Upper lobe of right lung (tissue), 1 donor: Measurements from ENCODE around the gene LIPF. TPM values are rescaled to one million over a fixed set of nuclear protein-coding genes. Genes with fewer than 3 reads are reported as not detected.

Experiments used
- ATAC-seq: fragments of 200-7000 bp; cut with Tn5 transposase; one replicate; pipeline ENCODE4 v1.9.1; 2020; ENCODE audit warnings: mild to moderate bottlenecking, moderate library complexity
- DNase-seq: peaks from one replicate; pipeline ENCODE4 v3.0.0-alpha.2; 2020
- H3K27ac ChIP-seq: fragments of 200-600 bp; one replicate; pipeline ENCODE4 v1.8.0; 2022
- H3K27me3 ChIP-seq: fragments of 200-600 bp; one replicate; pipeline ENCODE4 v1.8.0; 2022; ENCODE audit warnings: mild to moderate bottlenecking
- H3K36me3 ChIP-seq: fragments of 200-600 bp; one replicate; pipeline ENCODE4 v1.8.0; 2022
- H3K4me1 ChIP-seq: fragments of 200-600 bp; one replicate; pipeline ENCODE4 v1.8.0; 2022
- H3K4me3 ChIP-seq: fragments of 200-600 bp; one replicate; pipeline ENCODE4 v1.8.0; 2022; ENCODE audit warnings: mild to moderate bottlenecking
- H3K9me3 ChIP-seq: fragments of 200-600 bp; one replicate; pipeline ENCODE4 v1.8.0; 2022
- CTCF ChIP-seq: fragments of 200-600 bp; IDR thresholded peaks from one replicate; pipeline ENCODE4 v1.8.0; 2022; ENCODE audit warnings: antibody characterized with exemption
- intact Hi-C: fragments of 100-400 bp; cut with DNase I; formaldehyde crosslinking; loops from one replicate; pipeline ENCODE4 v1.11.0; 2022
- total RNA-seq: library from RNA; stranded (reverse); fragmentation: NEBNext Ultra II Directional; extraction: Animal tissue kit (Norgen Biotek cat#: 25700); gene quantifications from one replicate; pipeline ENCODE4 v1.2.1, GENCODE V29; 2021
- donor health status: DM: no; HTN: yes; CAD: no; lungs with severe emphysema.

LIPF gene
- total RNA-seq, 1 donor from 2014 or later: not detected

- no peaks in the 10 kb centered on the region for H3K36me3 ChIP-seq
- no peak for TF ChIP-seq CTCF
- no peak overlapping the region for H3K27ac ChIP-seq
- no peak overlapping the region for H3K4me3 ChIP-seq
- H3K27me3 ChIP-seq: no peaks in the 10 kb centered on the region
- H3K4me1 ChIP-seq: no peaks in the 10 kb centered on the region
- intact Hi-C loops: no loop called here
- H3K9me3 ChIP-seq: no peaks in the 10 kb centered on the region
- ATAC-seq (no peak), DNase-seq (no peak)
These were observed 51.3 kb downstream of the LIPF start for GRCh38 chr10:88715517-88715916.

- no peak for ATAC-seq
- no peaks in the 10 kb centered on the region for H3K9me3 ChIP-seq
- no peak for TF ChIP-seq CTCF
These were observed 57.1 kb downstream of the LIPF start for GRCh38 chr10:88721392-88721791.

GRCh38 chr10:88725798-88726197, 61.6 kb downstream of the LIPF start:
- Histone ChIP-seq H3K9me3 (no peaks in the 10 kb centered on the region), H3K4me1 (no peaks in the 10 kb centered on the region), H3K27ac (no peak overlapping the region), H3K4me3 (no peak overlapping the region), H3K27me3 (peaks cover 6% of the 10 kb centered on the region), H3K36me3 (no peaks in the 10 kb centered on the region)
- no peak for DNase-seq
- intact Hi-C loops: no loop called here
- TF ChIP-seq CTCF: no peak
- peak; percentile 48 for ATAC-seq

More at GRCh38 chr10:88721392-88721791, 57.1 kb downstream of the LIPF start:
- no peak overlapping the region for H3K27ac ChIP-seq
- no peaks in the 10 kb centered on the region for H3K4me1 ChIP-seq
- peaks cover 6% of the 10 kb centered on the region for H3K27me3 ChIP-seq
- no peaks in the 10 kb centered on the region for H3K36me3 ChIP-seq
- no peak overlapping the region for H3K4me3 ChIP-seq
- intact Hi-C loops: no loop called here
- no peak for DNase-seq

- intact Hi-C loops: no loop called here
- Histone ChIP-seq H3K4me3 (no peak overlapping the region), H3K9me3 (no peaks in the 10 kb centered on the region), H3K27me3 (no peaks in the 10 kb centered on the region), H3K4me1 (no peaks in the 10 kb centered on the region), H3K36me3 (no peaks in the 10 kb centered on the region), H3K27ac (no peak overlapping the region)
- TF ChIP-seq CTCF: peak; percentile 16
- peak; percentile 70 for ATAC-seq
- peak; percentile 68 for DNase-seq
These were observed 64.0 kb downstream of the LIPF start for GRCh38 chr10:88728107-88728763.

Other genes starting within 250 kb of the LIPF start
- gene RNLS, start 81.1 kb upstream of the LIPF start, total RNA-seq: 3.7 TPM
- gene LIPJ, start 77.7 kb upstream of the LIPF start, total RNA-seq: not detected
- gene LIPK, start 41.8 kb downstream of the LIPF start, total RNA-seq: not detected
- gene LIPN, start 95.6 kb downstream of the LIPF start, total RNA-seq: 1.0 TPM
- not detected for gene LIPM, start 138.3 kb downstream of the LIPF start, total RNA-seq
- 2.3 TPM for gene ANKRD22, start 187.4 kb downstream of the LIPF start, total RNA-seq
- 6.8 TPM for gene STAMBPL1, start 215.8 kb downstream of the LIPF start, total RNA-seq